Lower leg skin (tissue), 3 donors: ENCODE data around the gene ZSCAN2.

Source experiments
- CTCF ChIP-seq, 3 donors: fragments of 450-650 bp; IDR thresholded peaks; one replicate each; pipeline ENCODE4 v1.5.1; 2016; ENCODE audit warnings: antibody characterized with exemption in 3 of 3, mild to moderate bottlenecking in 3 of 3, moderate library complexity in 2 of 3
- POLR2A ChIP-seq, 2 donors: fragments of 450-650 bp; IDR thresholded peaks; one replicate each; pipeline ENCODE4 v1.6.1; 2016 to 2017; ENCODE audit warnings: antibody characterized with exemption in 2 of 2, mild to moderate bottlenecking in 1 of 2, moderate library complexity in 1 of 2

- TF ChIP-seq CTCF (IDR thresholded peaks at IDR 0.05) = no peak
- TF ChIP-seq POLR2A (IDR thresholded peaks at IDR 0.05) = no peak
Observed at GRCh38 chr15:84654689-84655453, 54.1 kb downstream of the ZSCAN2 start.
